GM23338 (cell line): Measurements from ENCODE around the gene SH3D21. TPM values are rescaled to one million over a fixed set of nuclear protein-coding genes. Genes with fewer than 3 reads are reported as not detected.

Experiments used
- ATAC-seq: fragments of 200-7000 bp; cut with Tn5 transposase; 3 replicates; pipeline ENCODE4 v1.9.1; 2020
- DNase-seq: peaks from one replicate; pipeline ENCODE4 v3.0.0-alpha.2; 2015; ENCODE audit warnings: low spot score
- H2AFZ ChIP-seq: fragments of 200-600 bp; sonication (generic); 2 replicates; pipeline ENCODE4 v1.8.0; 2016; ENCODE audit warnings: antibody characterized with exemption, mild to moderate bottlenecking, moderate library complexity
- H3F3A ChIP-seq: fragments of 200-600 bp; sonication (generic); replicated peaks from 2 replicates; pipeline ENCODE4 v1.8.0; 2017; ENCODE audit warnings: antibody characterized with exemption, mixed run types, low read depth
- H3K27ac ChIP-seq: fragments of 200-600 bp; sonication (generic); 2 replicates; pipeline ENCODE4 v1.6.1; 2016; ENCODE audit warnings: low read depth
- H3K27me3 ChIP-seq: fragments of 200-600 bp; sonication (generic); 2 replicates; pipeline ENCODE4 v1.8.0; 2016; ENCODE audit warnings: mild to moderate bottlenecking, mixed run types, moderate library complexity; ENCODE audit not compliant: insufficient read depth
- H3K36me3 ChIP-seq: fragments of 200-600 bp; sonication (generic); 2 replicates; pipeline ENCODE4 v1.8.0; 2016; ENCODE audit warnings: mild to moderate bottlenecking; ENCODE audit not compliant: insufficient read depth
- H3K4me1 ChIP-seq: fragments of 200-600 bp; sonication (generic); 2 replicates; pipeline ENCODE4 v1.8.0; 2016; ENCODE audit warnings: mild to moderate bottlenecking, moderate library complexity; ENCODE audit not compliant: insufficient read depth
- H3K4me2 ChIP-seq: fragments of 200-600 bp; sonication (generic); 2 replicates; pipeline ENCODE4 v1.7.1; 2017; ENCODE audit warnings: mixed run types
- H3K4me3 ChIP-seq: fragments of 200-600 bp; sonication (generic); 2 replicates; pipeline ENCODE4 v1.6.1; 2016; ENCODE audit warnings: mixed run types
- H3K79me2 ChIP-seq: fragments of 200-600 bp; sonication (generic); replicated peaks from 2 replicates; pipeline ENCODE4 v1.8.0; 2017; ENCODE audit warnings: mild to moderate bottlenecking; ENCODE audit not compliant: insufficient read depth
- H3K9me2 ChIP-seq: fragments of 200-600 bp; sonication (generic); 2 replicates; pipeline ENCODE4 v1.8.0; 2017; ENCODE audit not compliant: insufficient read depth
- H4K20me1 ChIP-seq: fragments of 200-600 bp; sonication (generic); replicated peaks from 2 replicates; pipeline ENCODE4 v1.8.0; 2017; ENCODE audit warnings: mild to moderate bottlenecking; ENCODE audit not compliant: insufficient read depth
- H3K27ac Mint-ChIP-seq: 2 replicates; pipeline ENCODE4 v1.8.0; 2020; ENCODE audit warnings: inconsistent platforms, mild to moderate bottlenecking, moderate library complexity, mixed read lengths
- H3K27me3 Mint-ChIP-seq: 3 replicates; pipeline ENCODE4 v1.8.0; 2022; ENCODE audit warnings: low read depth, mild to moderate bottlenecking, moderate library complexity, mixed read lengths, inconsistent platforms; ENCODE audit not compliant: insufficient read depth, poor library complexity
- H3K36me3 Mint-ChIP-seq: 3 replicates; pipeline ENCODE4 v1.8.0; 2021; ENCODE audit warnings: low read depth, mild to moderate bottlenecking, inconsistent platforms, moderate library complexity, mixed read lengths
- H3K4me1 Mint-ChIP-seq: 3 replicates; pipeline ENCODE4 v1.8.0; 2020; ENCODE audit warnings: mild to moderate bottlenecking, inconsistent platforms, mixed read lengths
- H3K4me3 Mint-ChIP-seq: 3 replicates; pipeline ENCODE4 v1.8.0; 2021; ENCODE audit warnings: moderate library complexity, mild to moderate bottlenecking, inconsistent platforms, mixed read lengths
- H3K9me3 Mint-ChIP-seq: 3 replicates; pipeline ENCODE4 v1.8.0; 2020; ENCODE audit warnings: moderate library complexity, mild to moderate bottlenecking, inconsistent platforms, mixed read lengths
- CREB1 ChIP-seq: fragments of 250-450 bp; sonication (Bioruptor Pico); IDR thresholded peaks from 2 replicates; pipeline ENCODE4 v1.5.0; 2020; ENCODE audit warnings: low read depth, mild to moderate bottlenecking, moderate library complexity
- EZH2phosphoT487 ChIP-seq: fragments of 200-600 bp; sonication (generic); IDR thresholded peaks from one replicate; pipeline ENCODE4 v1.8.1; 2018; ENCODE audit warnings: antibody characterized with exemption; ENCODE audit not compliant: unreplicated experiment
- JUNB ChIP-seq: IDR thresholded peaks from one replicate; pipeline ENCODE4 v1.6.1; 2016; ENCODE audit warnings: antibody characterized with exemption; ENCODE audit not compliant: unreplicated experiment
- POLR2AphosphoS5 ChIP-seq: IDR thresholded peaks from 2 replicates; pipeline ENCODE4 v1.6.1; 2016; ENCODE audit warnings: antibody characterized with exemption, low read depth
- ZNF114 ChIP-seq: fragments of 250-450 bp; sonication (Bioruptor Pico); IDR thresholded peaks from 2 replicates; pipeline ENCODE4 v1.5.0; 2020; ENCODE audit warnings: mild to moderate bottlenecking, moderate library complexity
- ZNF331 ChIP-seq: fragments of 250-450 bp; sonication (Bioruptor Pico); IDR thresholded peaks from 2 replicates; pipeline ENCODE4 v1.5.0; 2020; ENCODE audit warnings: low read depth, mild to moderate bottlenecking, moderate library complexity
- polyA plus RNA-seq: library from polyadenylated mRNA; unstranded; fragments of >200 nt; fragmentation: Nextera tagmentation; extraction: Ambion mirVana; gene quantifications from 2 replicates; pipeline ENCODE4 v1.2.1, GENCODE V29; 2016
- total RNA-seq: library from RNA; depleted of rRNA; stranded (reverse); fragments of >200 nt; shearing (Covaris generic); gene quantifications from 2 replicates; pipeline ENCODE4 v1.2.3, GENCODE V29; 2014
- TF ChIP-seq, protein P1 (sequence below), 2 experiments: fragments of 200-600 bp in 1 of 2; sonication (generic) in 1 of 2; conservative IDR thresholded peaks; 2 replicates each; pipeline versions ENCODE4 v1.5.1 to v1.6.1; 2016 to 2017; ENCODE audit warnings: antibody characterized with exemption in 2 of 2, low read depth in 2 of 2, mild to moderate bottlenecking in 2 of 2, moderate library complexity in 1 of 2
- TF ChIP-seq, protein P2 (sequence below): fragments of 250-450 bp; sonication (Bioruptor Pico); IDR thresholded peaks from 2 replicates; pipeline ENCODE4 v1.5.0; 2020; ENCODE audit warnings: mild to moderate bottlenecking, moderate library complexity
- TF ChIP-seq, protein P3 (sequence below): IDR thresholded peaks from 2 replicates; pipeline ENCODE4 v1.6.1; 2016; ENCODE audit warnings: antibody characterized with exemption

SH3D21 gene
- total and polyA plus RNA-seq, 2 experiments from 2014 or later: 3.7 to 6.3 TPM

DNA sequence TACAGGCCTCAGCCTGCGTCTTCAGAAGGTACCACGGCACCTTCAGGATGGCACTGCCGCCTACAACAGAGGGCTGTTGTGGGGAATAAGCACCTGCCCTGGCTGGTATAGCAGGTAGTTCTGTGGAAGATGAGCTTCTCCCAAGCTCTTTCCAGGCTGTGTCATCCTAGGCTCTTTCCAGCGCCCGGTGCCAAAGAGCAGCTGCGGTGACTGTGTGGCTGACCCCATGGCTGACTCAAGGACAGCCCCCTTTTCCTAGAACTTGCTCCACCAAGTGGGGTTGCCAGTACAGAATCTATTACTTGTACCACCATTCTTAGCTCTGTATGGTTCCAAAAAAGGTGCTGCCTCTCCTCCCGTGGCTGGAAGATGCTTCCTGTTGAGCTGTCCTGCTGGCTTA, 39.2 kb downstream of the SH3D21 start (continued):
- TF ChIP-seq, protein P1, sequence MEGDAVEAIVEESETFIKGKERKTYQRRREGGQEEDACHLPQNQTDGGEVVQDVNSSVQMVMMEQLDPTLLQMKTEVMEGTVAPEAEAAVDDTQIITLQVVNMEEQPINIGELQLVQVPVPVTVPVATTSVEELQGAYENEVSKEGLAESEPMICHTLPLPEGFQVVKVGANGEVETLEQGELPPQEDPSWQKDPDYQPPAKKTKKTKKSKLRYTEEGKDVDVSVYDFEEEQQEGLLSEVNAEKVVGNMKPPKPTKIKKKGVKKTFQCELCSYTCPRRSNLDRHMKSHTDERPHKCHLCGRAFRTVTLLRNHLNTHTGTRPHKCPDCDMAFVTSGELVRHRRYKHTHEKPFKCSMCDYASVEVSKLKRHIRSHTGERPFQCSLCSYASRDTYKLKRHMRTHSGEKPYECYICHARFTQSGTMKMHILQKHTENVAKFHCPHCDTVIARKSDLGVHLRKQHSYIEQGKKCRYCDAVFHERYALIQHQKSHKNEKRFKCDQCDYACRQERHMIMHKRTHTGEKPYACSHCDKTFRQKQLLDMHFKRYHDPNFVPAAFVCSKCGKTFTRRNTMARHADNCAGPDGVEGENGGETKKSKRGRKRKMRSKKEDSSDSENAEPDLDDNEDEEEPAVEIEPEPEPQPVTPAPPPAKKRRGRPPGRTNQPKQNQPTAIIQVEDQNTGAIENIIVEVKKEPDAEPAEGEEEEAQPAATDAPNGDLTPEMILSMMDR (conservative IDR thresholded peaks at IDR 0.05; ENCODE audit: low read depth in 2 of 2): no peak
- TF ChIP-seq CREB1 (CRISPR knock-in tag) (no peak), JUNB (no peak), ZNF114 (no peak), EZH2phosphoT487 (no peak), ZNF331 (no peak)

DNA sequence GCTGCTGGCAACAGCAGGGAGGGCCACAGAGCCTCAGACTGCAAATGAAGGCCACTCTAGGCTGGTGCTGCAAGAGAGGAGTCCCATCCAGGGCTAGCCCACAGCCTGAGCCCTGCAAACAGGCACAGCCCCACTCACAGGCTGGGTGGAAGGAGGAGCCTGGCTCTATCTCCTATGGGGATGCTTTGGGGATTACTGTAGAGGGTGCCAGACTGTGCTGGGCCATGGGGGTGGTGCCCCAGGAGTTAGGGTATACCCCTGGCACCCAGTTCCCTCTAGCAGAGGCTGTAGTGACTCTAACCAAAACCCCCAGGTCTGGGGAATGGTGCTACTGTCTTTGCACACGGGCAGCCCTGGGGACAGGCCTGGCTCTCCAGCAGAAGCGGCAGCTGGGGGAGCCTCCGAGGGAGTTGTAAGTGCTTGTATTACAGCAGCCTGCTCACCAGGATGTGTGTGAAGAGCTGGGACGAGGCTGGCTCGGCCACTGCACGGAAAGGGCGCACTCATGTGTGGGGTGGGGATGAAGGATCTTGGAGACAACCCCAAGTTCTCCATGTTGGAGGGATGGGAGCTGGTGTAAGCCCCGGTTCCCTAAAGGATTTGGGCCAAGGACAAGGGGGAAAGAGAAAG, 40.7 kb downstream of the SH3D21 start:
- H3K9me3 Mint-ChIP-seq: no peaks in the 10 kb centered on the region
- H3K4me1 Mint-ChIP-seq: peaks cover 5% of the 10 kb centered on the region
- DNase-seq: no peak
- H3K27me3 Mint-ChIP-seq: peaks cover 7% of the 10 kb centered on the region
- H3K36me3 Mint-ChIP-seq: peaks cover 35% of the 10 kb centered on the region
- 0 out of 2 replicates have a peak, but pooled peaks cover 6% of the 10 kb centered on the region for H3K36me3 ChIP-seq
- H3K27ac Mint-ChIP-seq: no peak overlapping the region
- no peak overlapping the region for H3K27ac ChIP-seq
- H3K4me3 ChIP-seq: no peak overlapping the region
- H3K79me2 ChIP-seq: no peaks in the 10 kb centered on the region
- TF ChIP-seq, protein P1 (conservative IDR thresholded peaks at IDR 0.05; ENCODE audit: low read depth in 2 of 2): no peak
- TF ChIP-seq ZNF114 (no peak), EZH2phosphoT487 (no peak), POLR2AphosphoS5 (no peak), ZNF331 (no peak)
- TF ChIP-seq, protein P2, sequence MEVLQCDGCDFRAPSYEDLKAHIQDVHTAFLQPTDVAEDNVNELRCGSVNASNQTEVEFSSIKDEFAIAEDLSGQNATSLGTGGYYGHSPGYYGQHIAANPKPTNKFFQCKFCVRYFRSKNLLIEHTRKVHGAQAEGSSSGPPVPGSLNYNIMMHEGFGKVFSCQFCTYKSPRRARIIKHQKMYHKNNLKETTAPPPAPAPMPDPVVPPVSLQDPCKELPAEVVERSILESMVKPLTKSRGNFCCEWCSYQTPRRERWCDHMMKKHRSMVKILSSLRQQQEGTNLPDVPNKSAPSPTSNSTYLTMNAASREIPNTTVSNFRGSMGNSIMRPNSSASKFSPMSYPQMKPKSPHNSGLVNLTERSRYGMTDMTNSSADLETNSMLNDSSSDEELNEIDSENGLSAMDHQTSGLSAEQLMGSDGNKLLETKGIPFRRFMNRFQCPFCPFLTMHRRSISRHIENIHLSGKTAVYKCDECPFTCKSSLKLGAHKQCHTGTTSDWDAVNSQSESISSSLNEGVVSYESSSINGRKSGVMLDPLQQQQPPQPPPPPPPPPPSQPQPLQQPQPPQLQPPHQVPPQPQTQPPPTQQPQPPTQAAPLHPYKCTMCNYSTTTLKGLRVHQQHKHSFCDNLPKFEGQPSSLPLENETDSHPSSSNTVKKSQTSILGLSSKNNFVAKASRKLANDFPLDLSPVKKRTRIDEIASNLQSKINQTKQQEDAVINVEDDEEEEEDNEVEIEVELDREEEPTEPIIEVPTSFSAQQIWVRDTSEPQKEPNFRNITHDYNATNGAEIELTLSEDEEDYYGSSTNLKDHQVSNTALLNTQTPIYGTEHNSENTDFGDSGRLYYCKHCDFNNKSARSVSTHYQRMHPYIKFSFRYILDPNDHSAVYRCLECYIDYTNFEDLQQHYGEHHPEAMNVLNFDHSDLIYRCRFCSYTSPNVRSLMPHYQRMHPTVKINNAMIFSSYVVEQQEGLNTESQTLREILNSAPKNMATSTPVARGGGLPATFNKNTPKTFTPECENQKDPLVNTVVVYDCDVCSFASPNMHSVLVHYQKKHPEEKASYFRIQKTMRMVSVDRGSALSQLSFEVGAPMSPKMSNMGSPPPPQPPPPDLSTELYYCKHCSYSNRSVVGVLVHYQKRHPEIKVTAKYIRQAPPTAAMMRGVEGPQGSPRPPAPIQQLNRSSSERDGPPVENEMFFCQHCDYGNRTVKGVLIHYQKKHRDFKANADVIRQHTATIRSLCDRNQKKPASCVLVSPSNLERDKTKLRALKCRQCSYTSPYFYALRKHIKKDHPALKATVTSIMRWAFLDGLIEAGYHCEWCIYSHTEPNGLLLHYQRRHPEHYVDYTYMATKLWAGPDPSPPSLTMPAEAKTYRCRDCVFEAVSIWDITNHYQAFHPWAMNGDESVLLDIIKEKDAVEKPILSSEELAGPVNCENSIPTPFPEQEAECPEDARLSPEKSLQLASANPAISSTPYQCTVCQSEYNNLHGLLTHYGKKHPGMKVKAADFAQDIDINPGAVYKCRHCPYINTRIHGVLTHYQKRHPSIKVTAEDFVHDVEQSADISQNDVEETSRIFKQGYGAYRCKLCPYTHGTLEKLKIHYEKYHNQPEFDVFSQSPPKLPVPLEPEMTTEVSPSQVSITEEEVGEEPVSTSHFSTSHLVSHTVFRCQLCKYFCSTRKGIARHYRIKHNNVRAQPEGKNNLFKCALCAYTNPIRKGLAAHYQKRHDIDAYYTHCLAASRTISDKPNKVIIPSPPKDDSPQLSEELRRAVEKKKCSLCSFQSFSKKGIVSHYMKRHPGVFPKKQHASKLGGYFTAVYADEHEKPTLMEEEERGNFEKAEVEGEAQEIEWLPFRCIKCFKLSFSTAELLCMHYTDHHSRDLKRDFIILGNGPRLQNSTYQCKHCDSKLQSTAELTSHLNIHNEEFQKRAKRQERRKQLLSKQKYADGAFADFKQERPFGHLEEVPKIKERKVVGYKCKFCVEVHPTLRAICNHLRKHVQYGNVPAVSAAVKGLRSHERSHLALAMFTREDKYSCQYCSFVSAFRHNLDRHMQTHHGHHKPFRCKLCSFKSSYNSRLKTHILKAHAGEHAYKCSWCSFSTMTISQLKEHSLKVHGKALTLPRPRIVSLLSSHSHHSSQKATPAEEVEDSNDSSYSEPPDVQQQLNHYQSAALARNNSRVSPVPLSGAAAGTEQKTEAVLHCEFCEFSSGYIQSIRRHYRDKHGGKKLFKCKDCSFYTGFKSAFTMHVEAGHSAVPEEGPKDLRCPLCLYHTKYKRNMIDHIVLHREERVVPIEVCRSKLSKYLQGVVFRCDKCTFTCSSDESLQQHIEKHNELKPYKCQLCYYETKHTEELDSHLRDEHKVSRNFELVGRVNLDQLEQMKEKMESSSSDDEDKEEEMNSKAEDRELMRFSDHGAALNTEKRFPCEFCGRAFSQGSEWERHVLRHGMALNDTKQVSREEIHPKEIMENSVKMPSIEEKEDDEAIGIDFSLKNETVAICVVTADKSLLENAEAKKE: no peak
- TF ChIP-seq, protein P3, sequence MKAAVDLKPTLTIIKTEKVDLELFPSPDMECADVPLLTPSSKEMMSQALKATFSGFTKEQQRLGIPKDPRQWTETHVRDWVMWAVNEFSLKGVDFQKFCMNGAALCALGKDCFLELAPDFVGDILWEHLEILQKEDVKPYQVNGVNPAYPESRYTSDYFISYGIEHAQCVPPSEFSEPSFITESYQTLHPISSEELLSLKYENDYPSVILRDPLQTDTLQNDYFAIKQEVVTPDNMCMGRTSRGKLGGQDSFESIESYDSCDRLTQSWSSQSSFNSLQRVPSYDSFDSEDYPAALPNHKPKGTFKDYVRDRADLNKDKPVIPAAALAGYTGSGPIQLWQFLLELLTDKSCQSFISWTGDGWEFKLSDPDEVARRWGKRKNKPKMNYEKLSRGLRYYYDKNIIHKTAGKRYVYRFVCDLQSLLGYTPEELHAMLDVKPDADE: no peak
- H3K4me3 Mint-ChIP-seq: no peak overlapping the region
- no peaks in the 10 kb centered on the region for H3K9me2 ChIP-seq
- H2AFZ ChIP-seq: no peak overlapping the region
- no peaks in the 10 kb centered on the region for H4K20me1 ChIP-seq
- ATAC-seq: no peak
- H3F3A ChIP-seq: no peaks in the 10 kb centered on the region
- H3K4me2 ChIP-seq: no peak overlapping the region
- H3K27me3 ChIP-seq: no peaks in the 10 kb centered on the region
- no peaks in the 10 kb centered on the region for H3K4me1 ChIP-seq
